AG20443 (cell line): Measurements from ENCODE around the gene UPK1B.
"Not testable (repeated sequence)": the region's sequence is repeated elsewhere in the genome, so short reads cannot be mapped to it uniquely, and the experiment has no call there.

Experiments
- DNase-seq: peaks from one replicate; pipeline ENCODE4 v3.0.0; 2012; ENCODE audit warnings: low spot score, mixed read lengths

Gene UPK1B

GRCh38 chr3:119225121-119225520 lies 51.7 kb downstream of the UPK1B start:
- DNase-seq: no peak

GRCh38 chr3:119227070-119227850 lies 53.9 kb downstream of the UPK1B start:
- DNase-seq: peak; percentile 17

GRCh38 chr3:119228373-119229145 lies 55.2 kb downstream of the UPK1B start:
- no peak for DNase-seq

GRCh38 chr3:119229190-119229589 lies 55.8 kb downstream of the UPK1B start:
- no peak for DNase-seq

GRCh38 chr3:119230071-119230470 lies 56.7 kb downstream of the UPK1B start:
- DNase-seq: no peak

GRCh38 chr3:119230745-119231144 lies 57.3 kb downstream of the UPK1B start:
- DNase-seq: no peak

- no peak for DNase-seq
These were observed 61.2 kb downstream of the UPK1B start for GRCh38 chr3:119234610-119235009.

GRCh38 chr3:119235151-119235550 lies 61.8 kb downstream of the UPK1B start:
- peak; percentile 72 for DNase-seq

GRCh38 chr3:119236756-119237155 lies 63.4 kb downstream of the UPK1B start:
- DNase-seq: no peak

GRCh38 chr3:119237299-119237698 lies 63.9 kb downstream of the UPK1B start:
- peak; percentile 18 for DNase-seq

- DNase-seq: no peak
These were observed 65.0 kb downstream of the UPK1B start for GRCh38 chr3:119238363-119238762.

GRCh38 chr3:119239206-119239820 lies 65.9 kb downstream of the UPK1B start:
- no peak for DNase-seq

- DNase-seq: no peak
These were observed 66.7 kb downstream of the UPK1B start for GRCh38 chr3:119240101-119240590.

GRCh38 chr3:119240591-119241434 lies 67.4 kb downstream of the UPK1B start, which contains the start of gene B4GALT4:
TSS of gene B4GALT4 (minus strand) at chr3:119240878. CDS start at chr3:119230099, 10,779 bp downstream.
- peak; percentile 96 for DNase-seq

GRCh38 chr3:119242387-119243057 lies 69.1 kb downstream of the UPK1B start:
- DNase-seq: not testable (repeated sequence)

- DNase-seq: not testable (repeated sequence)
These were observed 69.7 kb downstream of the UPK1B start for GRCh38 chr3:119243058-119243529.

GRCh38 chr3:119243712-119244111 lies 70.3 kb downstream of the UPK1B start:
- no peak for DNase-seq

- no peak for DNase-seq
These were observed 72.4 kb downstream of the UPK1B start for GRCh38 chr3:119245778-119246177.
